Neural progenitor cell (in vitro differentiated cells): Measurements from ENCODE around the gene FRRS1. TPM values are rescaled to one million over a fixed set of nuclear protein-coding genes. Genes with fewer than 3 reads are reported as not detected.

Experiments used
- DNase-seq: peaks from one replicate; pipeline ENCODE4 v3.0.0-alpha.2; 2016; ENCODE audit warnings: low spot score
- H2AFZ ChIP-seq: fragments of 200-600 bp; sonication (generic); replicated peaks from 2 replicates; pipeline ENCODE4 v1.6.1; 2016; ENCODE audit warnings: antibody characterized with exemption
- H3F3A ChIP-seq: fragments of 200-600 bp; sonication (generic); 2 replicates; pipeline ENCODE4 v1.6.1; 2016; ENCODE audit warnings: antibody characterized with exemption, low read depth
- H3K27ac ChIP-seq: fragments of 200-600 bp; sonication (generic); 2 replicates; pipeline ENCODE4 v1.5.1; 2016; ENCODE audit warnings: mild to moderate bottlenecking
- H3K27me3 ChIP-seq: fragments of 200-600 bp; sonication (generic); 2 replicates; pipeline ENCODE4 v1.6.1; 2016; ENCODE audit warnings: mild to moderate bottlenecking, moderate library complexity
- H3K36me3 ChIP-seq: fragments of 200-600 bp; sonication (generic); 2 replicates; pipeline ENCODE4 v1.5.1; 2016
- H3K4me1 ChIP-seq: fragments of 200-600 bp; sonication (generic); 2 replicates; pipeline ENCODE4 v1.6.1; 2016; ENCODE audit warnings: mixed run types
- H3K4me2 ChIP-seq: fragments of 200-600 bp; sonication (generic); 2 replicates; pipeline ENCODE4 v1.6.1; 2016
- H3K4me3 ChIP-seq: fragments of 200-600 bp; sonication (generic); 2 replicates; pipeline ENCODE4 v1.5.1; 2016
- H3K79me2 ChIP-seq: fragments of 200-600 bp; sonication (generic); 2 replicates; pipeline ENCODE4 v1.6.1; 2016; ENCODE audit warnings: low read depth
- H3K9ac ChIP-seq: fragments of 200-600 bp; sonication (generic); 2 replicates; pipeline ENCODE4 v1.6.1; 2016
- H3K9me3 ChIP-seq: fragments of 200-600 bp; sonication (generic); 2 replicates; pipeline ENCODE4 v1.5.1; 2016; ENCODE audit warnings: low read depth
- H4K20me1 ChIP-seq: fragments of 200-600 bp; sonication (generic); 2 replicates; pipeline ENCODE4 v1.6.1; 2016; ENCODE audit warnings: low read depth
- H3K27ac Mint-ChIP-seq: 3 replicates; pipeline ENCODE4 v1.8.0; 2021; ENCODE audit warnings: mixed read lengths
- H3K27me3 Mint-ChIP-seq: 2 replicates; pipeline ENCODE4 v1.8.0; 2022; ENCODE audit warnings: low read depth, mild to moderate bottlenecking, inconsistent platforms, moderate library complexity, mixed read lengths; ENCODE audit not compliant: insufficient read depth
- H3K36me3 Mint-ChIP-seq: 3 replicates; pipeline ENCODE4 v1.8.0; 2021; ENCODE audit warnings: mixed read lengths
- H3K4me1 Mint-ChIP-seq: 3 replicates; pipeline ENCODE4 v1.8.0; 2021; ENCODE audit warnings: mixed read lengths
- H3K4me3 Mint-ChIP-seq: 3 replicates; pipeline ENCODE4 v1.8.0; 2021; ENCODE audit warnings: mild to moderate bottlenecking, moderate library complexity, mixed read lengths
- H3K9me3 Mint-ChIP-seq: 3 replicates; pipeline ENCODE4 v1.8.0; 2020; ENCODE audit warnings: mixed read lengths
- CTCF ChIP-seq: fragments of 200-600 bp; sonication (generic); IDR thresholded peaks from 2 replicates; pipeline ENCODE4 v1.5.1; 2017; ENCODE audit warnings: antibody characterized with exemption, mild to moderate bottlenecking
- EZH2 ChIP-seq: fragments of 200-600 bp; sonication (generic); IDR thresholded peaks from 2 replicates; pipeline ENCODE4 v1.6.1; 2017; ENCODE audit warnings: antibody characterized with exemption, mild to moderate bottlenecking, moderate library complexity
- EZH2phosphoT487 ChIP-seq: fragments of 200-600 bp; sonication (generic); IDR thresholded peaks from 2 replicates; pipeline ENCODE4 v1.6.1; 2017; ENCODE audit warnings: antibody characterized with exemption
- total RNA-seq: library from RNA; depleted of rRNA; stranded (reverse); fragments of >200 nt; gene quantifications from 2 replicates; pipeline ENCODE4 v1.2.3, GENCODE V29; 2015; ENCODE audit warnings: low replicate concordance

The FRRS1 gene
- 4.3 and 5.1 TPM in 2 replicates for total RNA-seq

GRCh38 chr1:99766378-99766800 is at the start of gene FRRS1:
Gene FRRS1 (minus strand): TSS chr1:99766635. CDS start chr1:99748768, 17,867 bp downstream.
- Histone ChIP-seq H3K9me3 (no peaks in the 10 kb centered on the region), H3K9ac (no peak within 1 kb of the TSS), H3F3A (peaks cover 12% of the 10 kb centered on the region), H3K4me1 (peaks cover 8% of the 10 kb centered on the region), H3K27me3 (no peaks in the 10 kb centered on the region), H2AFZ (peak within 1 kb of the TSS; percentile 100), H3K79me2 (no peaks in the 10 kb centered on the region), H4K20me1 (no peaks in the 10 kb centered on the region), H3K36me3 (no peaks in the 10 kb centered on the region), H3K27ac (no peak within 1 kb of the TSS), H3K4me2 (peak within 1 kb of the TSS; percentile 91), H3K4me3 (peak within 1 kb of the TSS; percentile 62)
- DNase-seq = peak; percentile 71
- Mint-ChIP-seq H3K36me3 (peaks cover under 1% of the 10 kb centered on the region), H3K4me3 (peak within 1 kb of the TSS; percentile 84), H3K9me3 (no peaks in the 10 kb centered on the region), H3K4me1 (peaks cover 39% of the 10 kb centered on the region), H3K27ac (no peak within 1 kb of the TSS), H3K27me3 (no peaks in the 10 kb centered on the region)
- TF ChIP-seq EZH2phosphoT487 = no peak
- TF ChIP-seq EZH2 = no peak
- TF ChIP-seq CTCF = no peak

- Mint-ChIP-seq H3K4me3 (no peak overlapping the region), H3K27me3 (no peaks in the 10 kb centered on the region), H3K36me3 (no peaks in the 10 kb centered on the region), H3K9me3 (no peaks in the 10 kb centered on the region), H3K4me1 (no peaks in the 10 kb centered on the region), H3K27ac (no peak overlapping the region)
- H3K9me3 ChIP-seq = no peaks in the 10 kb centered on the region
- peak overlapping the region; percentile 20 for H3K27ac ChIP-seq
- no peaks in the 10 kb centered on the region for H3K79me2 ChIP-seq
- DNase-seq = peak; percentile 6
- no peak for TF ChIP-seq CTCF
- no peak for TF ChIP-seq EZH2
- TF ChIP-seq EZH2phosphoT487 = no peak
- H3K4me3 ChIP-seq = no peak overlapping the region
- H3K27me3 ChIP-seq = no peaks in the 10 kb centered on the region
- no peak overlapping the region for H3K9ac ChIP-seq
- H3K36me3 ChIP-seq = no peaks in the 10 kb centered on the region
- H2AFZ ChIP-seq = no peak overlapping the region
- peaks cover 8% of the 10 kb centered on the region for H3K4me1 ChIP-seq
- peaks cover 5% of the 10 kb centered on the region for H3F3A ChIP-seq
- H3K4me2 ChIP-seq = peak overlapping the region; percentile 31
- H4K20me1 ChIP-seq = no peaks in the 10 kb centered on the region
Measured at GRCh38 chr1:99814373-99814900, 48.0 kb upstream of the FRRS1 start.

- no peak overlapping the region for H2AFZ ChIP-seq
- no peak for DNase-seq
- no peaks in the 10 kb centered on the region for H3K36me3 ChIP-seq
- peaks cover 5% of the 10 kb centered on the region for H3F3A ChIP-seq
- Mint-ChIP-seq H3K4me1 (peaks cover 9% of the 10 kb centered on the region), H3K36me3 (no peaks in the 10 kb centered on the region), H3K4me3 (no peak overlapping the region), H3K9me3 (no peaks in the 10 kb centered on the region), H3K27me3 (no peaks in the 10 kb centered on the region), H3K27ac (no peak overlapping the region)
- H4K20me1 ChIP-seq = no peaks in the 10 kb centered on the region
- H3K4me2 ChIP-seq = no peak overlapping the region
- H3K9ac ChIP-seq = no peak overlapping the region
- TF ChIP-seq CTCF (no peak), EZH2 (no peak), EZH2phosphoT487 (no peak)
- H3K4me3 ChIP-seq = no peak overlapping the region
- no peaks in the 10 kb centered on the region for H3K27me3 ChIP-seq
- H3K9me3 ChIP-seq = no peaks in the 10 kb centered on the region
- H3K79me2 ChIP-seq = no peaks in the 10 kb centered on the region
- H3K27ac ChIP-seq = no peak overlapping the region
- peaks cover 8% of the 10 kb centered on the region for H3K4me1 ChIP-seq
Measured at GRCh38 chr1:99811747-99812146, 45.3 kb upstream of the FRRS1 start.
